Stimulated activated CD4-positive, alpha-beta T cell treated with anti-CD3 and anti-CD28 coated beads, Interleukin-15, amount 100 ng/mL, for 24 hours (primary cell): ENCODE results near the gene PDCD2.
A peak's percentile ranks its signal among the peaks of the same experiment; 100 is the strongest.
"Not testable (repeated sequence)": the region's sequence is repeated elsewhere in the genome, so short reads cannot be mapped to it uniquely, and the experiment has no call there.

ENCODE experiments used
- DNase-seq: peaks from one replicate; pipeline ENCODE4 v3.0.0-alpha.2; 2020

PDCD2 gene

GRCh38 chr6:170584181-170584953 is at the start of gene PDCD2:
TSS of gene PDCD2 (minus strand) at chr6:170584637. CDS start at chr6:170584581, 56 bp downstream.
- peak; percentile 96 for DNase-seq

GRCh38 chr6:170616020-170616554 is 31.6 kb upstream of the PDCD2 start:
- DNase-seq, result not testable (repeated sequence)

- DNase-seq, result not testable (repeated sequence)
Observed at GRCh38 chr6:170612256-170612804, 27.9 kb upstream of the PDCD2 start.

GRCh38 chr6:170609225-170609624 is 24.8 kb upstream of the PDCD2 start:
- not testable (repeated sequence) for DNase-seq

GRCh38 chr6:170605574-170606259 is 21.3 kb upstream of the PDCD2 start:
- no peak for DNase-seq

GRCh38 chr6:170597278-170597677 is 12.8 kb upstream of the PDCD2 start:
- no peak for DNase-seq

GRCh38 chr6:170596426-170596825 is 12.0 kb upstream of the PDCD2 start:
- DNase-seq, result no peak

GRCh38 chr6:170590725-170591124 is 6.3 kb upstream of the PDCD2 start:
- DNase-seq, result no peak

GRCh38 chr6:170584954-170585498 is 589 bp upstream of the PDCD2 start:
- DNase-seq, result no peak

GRCh38 chr6:170583756-170584180 is 669 bp downstream of the PDCD2 start:
- no peak for DNase-seq

- no peak for DNase-seq
Observed at GRCh38 chr6:170578909-170579308, 5.5 kb downstream of the PDCD2 start.

GRCh38 chr6:170575250-170575649 is 9.2 kb downstream of the PDCD2 start:
- no peak for DNase-seq

GRCh38 chr6:170572704-170573466 is 11.6 kb downstream of the PDCD2 start:
- DNase-seq, result no peak

GRCh38 chr6:170564936-170565530 is 19.4 kb downstream of the PDCD2 start:
- DNase-seq, result no peak

- DNase-seq, result no peak
Observed at GRCh38 chr6:170561555-170561954, 22.9 kb downstream of the PDCD2 start.

- no peak for DNase-seq
Observed at GRCh38 chr6:170555305-170555704, 29.1 kb downstream of the PDCD2 start.

GRCh38 chr6:170554796-170555137 is 29.7 kb downstream of the PDCD2 start:
- no peak for DNase-seq

- DNase-seq, result peak; percentile 97
Observed at GRCh38 chr6:170554013-170554795, 30.2 kb downstream of the PDCD2 start, which contains the start of gene TBP. TSS of gene TBP (plus strand) at chr6:170554369. CDS start at chr6:170557030, 2,661 bp downstream.

- no peak for DNase-seq
Observed at GRCh38 chr6:170553534-170554012, 30.9 kb downstream of the PDCD2 start.

GRCh38 chr6:170552765-170553533 is 31.5 kb downstream of the PDCD2 start, which contains the start of gene PSMB1:
TSS of gene PSMB1 (minus strand) at chr6:170553307. CDS start at chr6:170553242, 65 bp downstream.
- DNase-seq, result peak; percentile 91
